ENCODE measurements around the gene WDR33.

The WDR33 gene

GRCh38 chr2:127715778-127716449 is 95.1 kb downstream of the WDR33 start:
- no peak for DNase-seq

GRCh38 chr2:127713562-127713961 is 97.4 kb downstream of the WDR33 start:
- no peak for DNase-seq

- DNase-seq, result no peak
Observed at GRCh38 chr2:127712999-127713398, 98.0 kb downstream of the WDR33 start.

- DNase-seq, result no peak
Observed at GRCh38 chr2:127709336-127709735, 101.6 kb downstream of the WDR33 start.

- no peak for DNase-seq
Observed at GRCh38 chr2:127707890-127708648, 102.9 kb downstream of the WDR33 start.

GRCh38 chr2:127706215-127706990 is 104.6 kb downstream of the WDR33 start:
- no peak for DNase-seq

- peak; percentile 51 to 60 for DNase-seq
Observed at GRCh38 chr2:127705391-127706065, 105.4 kb downstream of the WDR33 start.

GRCh38 chr2:127704641-127705390 is 106.2 kb downstream of the WDR33 start:
- DNase-seq, result no peak

GRCh38 chr2:127703282-127703681 is 107.7 kb downstream of the WDR33 start:
- no peak for DNase-seq

- DNase-seq, result no peak
Observed at GRCh38 chr2:127702395-127703009, 108.5 kb downstream of the WDR33 start.

GRCh38 chr2:127701651-127702394 is 109.1 kb downstream of the WDR33 start:
- peak; percentile 79 to 84 for DNase-seq

GRCh38 chr2:127701193-127701650 is 109.7 kb downstream of the WDR33 start, which contains the start of gene SFT2D3:
Gene SFT2D3 (plus strand): TSS chr2:127701497. CDS start chr2:127701529, 32 bp downstream.
- peak; percentile 86 to 88 for DNase-seq

- peak; percentile 86 to 96 for DNase-seq
Observed at GRCh38 chr2:127700527-127701192, 110.3 kb downstream of the WDR33 start.

GRCh38 chr2:127698553-127699355 is 112.2 kb downstream of the WDR33 start:
- no peak for DNase-seq

GRCh38 chr2:127697482-127698180 is 113.3 kb downstream of the WDR33 start:
- no peak for DNase-seq

GRCh38 chr2:127695491-127696472 is 115.2 kb downstream of the WDR33 start:
- DNase-seq, result peak; percentile 58 to 61

- no peak for DNase-seq
Observed at GRCh38 chr2:127694986-127695385, 116.0 kb downstream of the WDR33 start.
